IPS-18c (cell line): ENCODE data around the gene C11orf71.

Source experiments
- H3K4me3 ChIP-seq: 2 replicates; pipeline ENCODE4 v1.7.0; 2013; ENCODE audit warnings: low read depth, mild to moderate bottlenecking, low read length, moderate library complexity; ENCODE audit not compliant: insufficient read depth
- H3K9me3 ChIP-seq: one replicate; pipeline ENCODE4 v1.6.1; 2013; ENCODE audit warnings: mild to moderate bottlenecking, low read length, moderate library complexity; ENCODE audit not compliant: control insufficient read depth, insufficient read depth

C11orf71 gene

GRCh38 chr11:114416441-114416961, 16.2 kb upstream of the C11orf71 start:
- Histone ChIP-seq H3K4me3 (no peak overlapping the region), H3K9me3 (no peaks in the 10 kb centered on the region)

- no peak overlapping the region for H3K4me3 ChIP-seq
- H3K9me3 ChIP-seq: no peaks in the 10 kb centered on the region
These were observed 13.6 kb upstream of the C11orf71 start for GRCh38 chr11:114413958-114414357.

- no peak overlapping the region for H3K4me3 ChIP-seq
- no peaks in the 10 kb centered on the region for H3K9me3 ChIP-seq
These were observed 12.6 kb upstream of the C11orf71 start for GRCh38 chr11:114412946-114413345.

DNA sequence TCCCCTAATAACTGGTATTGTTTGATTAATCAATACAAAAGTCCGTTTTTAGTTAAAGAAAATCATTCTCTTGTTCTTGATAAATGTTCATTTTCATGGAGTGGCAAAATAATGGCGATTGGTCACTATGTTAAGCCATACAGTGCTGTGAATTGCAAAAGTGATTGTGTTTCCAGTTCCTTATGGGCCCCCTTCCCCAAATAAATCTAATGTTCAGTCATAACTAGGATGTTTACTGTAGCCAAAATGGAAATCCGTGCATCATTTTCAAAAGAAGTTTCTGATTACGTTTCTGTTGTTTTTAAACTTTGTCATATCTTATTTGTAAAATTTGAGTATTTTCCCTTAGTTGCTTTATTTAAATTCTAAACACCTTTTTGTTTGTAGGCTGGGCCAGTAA, 1.0 kb upstream of the C11orf71 start:
- no peaks in the 10 kb centered on the region for H3K9me3 ChIP-seq
- peak overlapping the region; percentile 88 for H3K4me3 ChIP-seq

GRCh38 chr11:114400915-114401223, 558 bp upstream of the C11orf71 start:
- H3K9me3 ChIP-seq: no peaks in the 10 kb centered on the region
- peak overlapping the region; percentile 88 for H3K4me3 ChIP-seq

- no peaks in the 10 kb centered on the region for H3K9me3 ChIP-seq
These were observed 658 bp downstream of the C11orf71 start for GRCh38 chr11:114399490-114400215.

DNA sequence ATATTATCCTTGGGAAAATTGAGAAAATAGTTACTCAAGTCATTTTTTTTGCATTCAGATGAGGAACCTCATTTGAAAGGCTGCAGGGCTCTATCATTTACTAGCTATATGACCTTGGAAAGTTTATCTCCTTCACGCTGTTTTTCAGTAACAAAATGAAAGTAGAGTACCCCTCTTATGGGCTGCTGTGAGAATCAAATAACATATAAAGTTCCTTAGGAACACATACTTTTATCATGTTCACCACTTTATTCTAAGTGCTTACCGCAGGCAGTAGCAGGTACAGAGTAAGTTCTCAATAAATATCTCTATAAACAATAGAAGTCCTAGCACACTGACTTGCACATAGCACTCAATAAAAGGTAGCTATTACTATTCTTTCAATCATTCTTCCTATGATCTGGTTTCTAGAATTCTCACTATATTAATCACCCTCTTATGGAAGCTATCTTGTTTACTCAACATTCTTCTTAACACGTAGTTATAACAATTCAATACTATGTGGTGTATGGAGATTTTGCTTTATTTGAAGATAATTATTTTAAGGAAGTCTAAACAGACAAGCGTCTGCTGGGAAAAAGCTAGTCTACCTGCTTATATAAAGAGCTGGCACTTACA, 1.9 kb downstream of the C11orf71 start:
- Histone ChIP-seq H3K9me3 (no peaks in the 10 kb centered on the region), H3K4me3 (no peak overlapping the region)

More at GRCh38 chr11:114399490-114400215, 658 bp downstream of the C11orf71 start:
- peak overlapping the region; percentile 88 for H3K4me3 ChIP-seq

DNA sequence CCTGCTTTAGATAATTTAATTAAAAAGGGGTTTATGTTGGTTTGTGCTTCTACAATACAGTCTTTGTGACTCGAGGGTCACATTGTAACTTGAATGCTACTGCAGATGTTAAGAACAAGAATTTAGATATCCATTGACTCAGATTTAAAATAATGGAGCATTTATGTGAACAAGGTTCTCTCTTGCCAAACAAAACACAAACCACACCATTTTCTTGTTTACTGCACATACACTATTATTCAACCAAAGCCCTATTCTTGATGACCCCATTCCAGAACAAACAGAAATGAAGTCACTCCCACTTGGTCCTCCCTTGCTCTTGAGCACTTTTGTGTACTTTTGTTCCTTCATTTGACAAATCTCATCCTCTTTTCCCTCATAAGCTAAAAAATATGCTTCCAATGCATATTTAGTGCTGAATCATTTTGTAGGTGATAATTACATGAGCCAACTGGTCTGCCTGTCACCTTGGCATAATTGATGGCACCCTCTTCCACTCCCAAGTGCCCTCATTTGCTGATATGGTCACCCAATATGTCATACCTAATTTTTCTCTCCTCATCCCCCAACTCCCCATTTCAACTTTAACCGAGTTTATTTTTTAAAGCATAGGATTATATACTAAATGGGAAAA, 2.8 kb downstream of the C11orf71 start:
- Histone ChIP-seq H3K9me3 (no peaks in the 10 kb centered on the region), H3K4me3 (no peak overlapping the region)

- Histone ChIP-seq H3K4me3 (no peak overlapping the region), H3K9me3 (no peaks in the 10 kb centered on the region)
These were observed 3.4 kb downstream of the C11orf71 start for GRCh38 chr11:114396916-114397315.

DNA sequence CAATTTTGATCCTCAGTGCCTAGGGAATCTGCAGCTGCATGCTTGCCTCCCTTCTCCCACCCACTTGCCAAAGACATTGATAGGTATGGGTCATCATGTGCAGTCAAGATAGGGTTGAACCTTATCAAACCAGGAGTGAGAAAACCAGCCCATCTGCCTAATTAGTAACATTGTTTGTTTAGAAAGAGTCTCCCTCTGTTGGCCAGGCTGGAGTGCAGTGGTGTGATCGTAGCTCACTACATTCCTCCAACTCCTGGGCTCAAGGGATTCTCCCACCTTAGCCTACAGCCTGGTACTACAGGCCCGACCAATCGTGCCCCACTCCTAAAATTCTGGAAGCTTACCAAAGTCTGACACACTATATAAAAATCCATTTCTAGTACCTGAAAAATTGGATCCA, 4.6 kb downstream of the C11orf71 start:
- no peaks in the 10 kb centered on the region for H3K9me3 ChIP-seq
- no peak overlapping the region for H3K4me3 ChIP-seq

DNA sequence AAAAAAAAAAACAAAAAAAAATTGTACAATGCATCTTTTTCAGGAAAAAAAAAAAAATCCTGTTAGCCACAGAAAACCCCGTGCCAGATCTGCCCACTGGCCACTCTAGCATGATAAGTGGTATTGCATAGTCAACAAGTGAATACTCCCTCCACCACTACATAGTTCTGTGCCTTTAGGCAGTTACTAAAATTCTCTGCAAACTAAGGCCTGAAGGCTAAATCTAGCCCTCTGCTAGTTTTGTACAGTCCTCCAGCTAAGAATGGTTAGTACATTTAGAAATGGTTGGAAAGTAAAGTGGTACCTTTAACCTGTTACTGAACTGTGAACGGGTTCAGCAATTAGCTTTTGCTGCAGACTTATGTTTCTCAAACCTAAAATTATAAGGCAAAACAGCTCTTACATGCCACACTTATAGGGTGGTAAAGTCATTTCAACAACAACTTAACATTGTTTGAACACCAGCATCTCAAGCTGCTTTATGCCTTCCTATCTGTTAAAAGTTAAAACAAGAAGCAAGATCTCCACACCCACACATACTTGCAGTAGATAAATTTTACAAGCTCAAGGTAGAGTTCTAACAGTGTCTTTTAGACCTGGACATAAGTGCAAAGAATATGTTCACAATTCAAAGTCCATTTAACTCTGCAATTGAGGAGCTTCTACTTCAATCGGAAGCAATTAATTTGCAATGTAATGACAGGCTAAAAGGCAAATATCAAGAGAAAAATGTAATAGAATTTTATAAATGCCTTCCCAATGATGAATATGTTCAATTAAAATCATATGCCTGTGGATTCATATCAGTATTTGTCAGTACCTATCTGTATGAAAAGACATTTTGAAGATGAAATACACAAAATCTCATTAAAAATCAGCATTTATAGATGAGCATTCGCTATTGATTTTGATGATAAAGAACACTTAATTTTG, 7.3 kb downstream of the C11orf71 start:
- no peaks in the 10 kb centered on the region for H3K9me3 ChIP-seq
- no peak overlapping the region for H3K4me3 ChIP-seq

DNA sequence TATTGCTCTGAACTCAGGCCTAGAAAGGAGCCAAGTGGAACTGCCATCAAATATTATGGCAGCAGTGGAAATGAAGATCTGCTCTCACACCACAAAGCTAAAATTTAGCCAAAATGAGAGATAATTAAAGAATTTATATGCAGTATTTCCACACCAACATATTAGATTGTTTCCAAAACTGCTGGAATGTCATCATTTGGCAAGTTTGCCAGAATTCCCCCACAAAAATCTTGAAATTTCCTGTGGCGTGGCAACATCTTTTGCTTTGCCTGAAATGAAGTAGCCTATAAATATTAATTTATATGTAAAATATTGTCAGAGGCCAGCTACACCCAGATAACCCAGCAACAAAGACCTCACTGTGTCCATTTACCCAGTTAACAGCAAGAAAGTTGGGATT, 13.8 kb downstream of the C11orf71 start:
- no peaks in the 10 kb centered on the region for H3K9me3 ChIP-seq
- H3K4me3 ChIP-seq: no peak overlapping the region

DNA sequence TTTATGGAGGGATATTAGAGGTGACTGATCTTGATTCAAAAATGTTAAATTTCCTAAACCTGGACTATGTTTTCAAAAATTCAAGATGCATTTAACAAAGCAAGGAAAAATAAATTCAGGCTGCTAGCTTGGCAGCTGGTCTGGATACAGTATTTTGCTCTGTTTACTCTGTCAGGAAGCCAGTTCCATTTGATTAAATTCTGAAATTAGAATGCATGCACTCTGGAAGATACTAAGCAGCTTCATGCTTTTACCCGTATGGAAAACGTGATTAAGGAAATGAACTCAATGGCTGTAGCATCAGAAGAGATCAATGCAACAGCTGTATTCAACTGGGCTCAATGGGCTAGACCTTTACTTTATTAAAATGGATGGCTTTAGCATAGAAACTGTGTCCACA, 14.2 kb downstream of the C11orf71 start:
- H3K4me3 ChIP-seq: no peak overlapping the region
- H3K9me3 ChIP-seq: no peaks in the 10 kb centered on the region

- Histone ChIP-seq H3K4me3 (no peak overlapping the region), H3K9me3 (no peaks in the 10 kb centered on the region)
These were observed 15.8 kb downstream of the C11orf71 start for GRCh38 chr11:114384487-114384886.

- H3K9me3 ChIP-seq: no peaks in the 10 kb centered on the region
- no peak overlapping the region for H3K4me3 ChIP-seq
These were observed 17.8 kb downstream of the C11orf71 start for GRCh38 chr11:114382509-114382908.

- Histone ChIP-seq H3K4me3 (no peak overlapping the region), H3K9me3 (no peaks in the 10 kb centered on the region)
These were observed 20.8 kb downstream of the C11orf71 start for GRCh38 chr11:114379394-114380069.
